Kidney (tissue), 14 donors: Measurements from ENCODE around the gene ACSF3. TPM values are rescaled to one million over a fixed set of nuclear protein-coding genes. Genes with fewer than 3 reads are reported as not detected.

ENCODE experiments used
- DNase-seq, 5 donors: peaks; one replicate each; pipeline ENCODE4 v3.0.0-alpha.2; 2013 to 2020
- FAIRE-seq: peaks from 2 replicates; lab custom pipeline; 2012; peaks lifted over from hg19 to GRCh38; lab: Jason Lieb, UNC
- H3K27ac ChIP-seq, 2 donors: one replicate each; pipeline ENCODE4 v1.7.0; 2013; ENCODE audit warnings: low read depth in 2 of 2, low read length in 2 of 2, inconsistent platforms in 1 of 2
- H3K27me3 ChIP-seq: one replicate; pipeline ENCODE4 v1.7.1; 2013; ENCODE audit warnings: low read length, inconsistent platforms; ENCODE audit not compliant: control insufficient read depth, insufficient read depth
- H3K36me3 ChIP-seq, 3 donors: one replicate each; pipeline versions ENCODE4 v1.7.0 to v1.7.1; 2013; ENCODE audit warnings: low read length in 3 of 3, control low read depth in 1 of 3, inconsistent platforms in 1 of 3; ENCODE audit not compliant: insufficient read depth in 3 of 3, control insufficient read depth in 2 of 3
- H3K4me1 ChIP-seq, 3 donors: one replicate each; pipeline versions ENCODE4 v1.7.0 to v1.7.1; 2013; ENCODE audit warnings: low read length in 3 of 3, inconsistent platforms in 1 of 3, low read depth in 1 of 3; ENCODE audit not compliant: control insufficient read depth in 2 of 3, insufficient read depth in 2 of 3
- H3K4me3 ChIP-seq, 3 donors: one replicate each; pipeline versions ENCODE4 v1.7.0 to v1.8.1; 2013; ENCODE audit warnings: low read length in 3 of 3, control low read depth in 1 of 3, inconsistent platforms in 1 of 3
- H3K9ac ChIP-seq, 3 donors: one replicate each; pipeline versions ENCODE4 v1.7.0 to v1.7.1; 2013; ENCODE audit warnings: low read length in 3 of 3, control low read depth in 1 of 3, inconsistent platforms in 1 of 3
- H3K9me3 ChIP-seq, 3 donors: one replicate each; pipeline versions ENCODE4 v1.7.0 to v1.7.1; 2013; ENCODE audit warnings: low read length in 3 of 3, control low read depth in 1 of 3, inconsistent platforms in 1 of 3; ENCODE audit not compliant: control insufficient read depth in 2 of 3, insufficient read depth in 1 of 3
- CTCF ChIP-seq: IDR thresholded peaks from 3 replicates; pipeline ENCODE4 v1.5.1; 2012; ENCODE audit warnings: mild to moderate bottlenecking, moderate library complexity, borderline replicate concordance; ENCODE audit not compliant: insufficient read depth; ENCODE audit errors: extremely low read depth
- intact Hi-C: fragments of 100-400 bp; cut with DNase I; formaldehyde crosslinking; loops from one replicate; pipeline ENCODE4 v1.11.1; 2022
- polyA plus RNA-seq: library from polyadenylated mRNA; stranded (reverse); fragments of 350-450 nt; fragmentation: Illumina TruSeq; extraction: RNeasy Lipid Tissue Mini Kit (QIAGEN cat#74804); gene quantifications from one replicate; pipeline ENCODE4 v1.2.3, GENCODE V29; 2014; ENCODE audit warnings: low read depth, low replicate concordance; ENCODE audit not compliant: insufficient read depth
- total RNA-seq: library from RNA; stranded (reverse); fragmentation: NEBNext Ultra II Directional; extraction: Animal tissue kit (Norgen Biotek cat#: 25700); gene quantifications from one replicate; pipeline ENCODE4 v1.2.1, GENCODE V29; 2021
- donor health status: control.
- donor health status: control.
- donor health status: control.
- donor health status: control.
- donor health status: control.
- donor health status: DM: yes; HTN: yes; CAD: no.
- donor health status: Normal renal cell carcinoma (clear cell type).

Gene ACSF3
- total and polyA plus RNA-seq, 2 donors from 2014 or later = 33.2 to 39.0 TPM

GRCh38 chr16:89085755-89086154 lies 7.9 kb upstream of the ACSF3 start:
- FAIRE-seq = no peak
- no peaks in the 10 kb centered on the region for H3K9me3 ChIP-seq
- H3K4me3 ChIP-seq = no peak overlapping the region
- H3K9ac ChIP-seq = no peak overlapping the region
- no peaks in the 10 kb centered on the region for H3K27me3 ChIP-seq
- H3K36me3 ChIP-seq = no peaks in the 10 kb centered on the region
- no peak for TF ChIP-seq CTCF
- no peaks in the 10 kb centered on the region for H3K4me1 ChIP-seq
- intact Hi-C loops = no loop called here
- no peak overlapping the region for H3K27ac ChIP-seq
- DNase-seq = no peak

- Histone ChIP-seq H3K4me1 (peaks cover 0 to 1% (median 0%) of the 10 kb centered on the region in 3 donors), H3K27ac (no peak overlapping the region), H3K9ac (no peak overlapping the region), H3K4me3 (no peak overlapping the region), H3K9me3 (no peaks in the 10 kb centered on the region), H3K27me3 (no peaks in the 10 kb centered on the region), H3K36me3 (no peaks in the 10 kb centered on the region)
- DNase-seq (no peak), FAIRE-seq (no peak)
- TF ChIP-seq CTCF = no peak
- intact Hi-C loops = no loop called here
Measured at GRCh38 chr16:89087922-89088497, 5.6 kb upstream of the ACSF3 start.

- peak in 1 of 5 donors; percentile 22 for DNase-seq
- H3K4me1 ChIP-seq = peaks cover 0 to 2% (median 0%) of the 10 kb centered on the region in 3 donors
- H3K36me3 ChIP-seq = no peaks in the 10 kb centered on the region
- no peaks in the 10 kb centered on the region for H3K9me3 ChIP-seq
- H3K27ac ChIP-seq = no peak overlapping the region
- H3K4me3 ChIP-seq = no peak overlapping the region
- no peaks in the 10 kb centered on the region for H3K27me3 ChIP-seq
- no peak for TF ChIP-seq CTCF
- no peak for FAIRE-seq
- H3K9ac ChIP-seq = no peak overlapping the region
- intact Hi-C loops = no loop called here
Measured at GRCh38 chr16:89089120-89089519, 4.5 kb upstream of the ACSF3 start.

GRCh38 chr16:89090182-89090630 lies 3.4 kb upstream of the ACSF3 start:
- no peak overlapping the region for H3K9ac ChIP-seq
- no peaks in the 10 kb centered on the region for H3K36me3 ChIP-seq
- H3K27ac ChIP-seq = no peak overlapping the region
- FAIRE-seq = no peak
- H3K4me1 ChIP-seq = peaks cover 0 to 10% (median 5%) of the 10 kb centered on the region in 3 donors
- intact Hi-C loops = no loop called here
- H3K4me3 ChIP-seq = no peak overlapping the region
- H3K9me3 ChIP-seq = no peaks in the 10 kb centered on the region
- no peak for TF ChIP-seq CTCF
- DNase-seq = no peak
- no peaks in the 10 kb centered on the region for H3K27me3 ChIP-seq
